ENCODE data around the gene MXD1.
"Not testable (repeated sequence)": the region's sequence is repeated elsewhere in the genome, so short reads cannot be mapped to it uniquely, and the experiment has no call there.

Gene MXD1

DNA sequence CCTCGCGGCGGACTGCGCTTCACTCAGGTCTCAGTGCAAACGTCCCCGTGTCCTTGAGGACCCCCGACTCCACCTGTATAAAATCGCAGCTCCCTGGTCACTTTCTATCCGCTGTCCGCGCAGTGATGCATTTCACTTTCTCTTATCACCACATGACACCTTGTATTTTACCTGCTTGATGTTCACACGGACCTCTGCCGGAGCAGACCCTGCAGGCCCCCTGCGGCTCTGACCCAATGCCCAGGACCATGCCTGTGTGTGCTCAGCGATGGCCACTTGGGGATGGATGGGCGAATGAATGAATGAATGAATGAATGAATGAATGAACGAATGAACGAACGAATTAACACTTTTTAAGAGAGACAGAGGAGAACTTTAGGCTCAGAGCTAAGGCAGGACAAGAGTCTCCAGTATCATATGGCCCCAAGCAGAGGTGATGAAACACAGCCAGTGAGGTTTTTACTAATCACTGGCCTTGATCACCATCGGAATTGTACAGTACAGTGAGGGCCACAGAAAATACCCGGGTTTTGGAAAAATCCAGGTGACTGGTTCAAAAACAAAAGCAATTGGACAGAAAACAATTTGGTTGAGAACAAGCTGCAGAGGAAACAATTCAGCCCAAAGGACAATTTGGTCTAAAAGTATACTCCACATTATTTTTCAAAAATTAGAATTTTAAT is 34.2 kb downstream of the MXD1 start:
- CTCF ChIA-PET, result no interaction called here
- H3K4me1 ChIP-seq (ENCODE audit: control insufficient read depth, insufficient read depth, low read length), result no peaks in the 10 kb centered on the region

DNA sequence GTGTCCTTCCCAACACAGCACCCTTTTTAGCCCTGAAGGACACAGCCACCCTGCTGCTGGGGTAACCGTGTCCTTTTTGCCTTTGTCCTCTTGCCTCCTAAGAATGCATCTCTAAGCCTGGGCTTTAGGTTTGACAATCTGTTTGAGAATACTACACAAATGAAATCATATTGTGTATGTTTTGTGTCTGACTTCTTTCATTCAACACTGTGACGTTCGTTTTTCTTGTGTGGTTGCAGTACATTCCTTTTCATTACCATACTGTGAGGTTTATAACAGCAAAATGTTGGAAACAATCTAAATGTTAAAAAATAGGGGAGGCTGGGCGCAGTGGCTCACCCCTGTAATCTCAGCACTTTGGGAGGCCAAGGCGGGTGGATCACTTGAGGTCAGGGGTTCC is 35.3 kb downstream of the MXD1 start:
- H3K4me3 ChIP-seq (ENCODE audit: low read depth, low read length), result no peak overlapping the region
- no peak for TF ChIP-seq HOXD13 (CRISPR knock-in tag; IDR thresholded peaks at IDR 0.05; ENCODE audit: borderline replicate concordance)
- CTCF ChIA-PET, result no interaction called here
- no peaks in the 10 kb centered on the region for H3K36me3 ChIP-seq (ENCODE audit: control insufficient read depth in 2 of 2, insufficient read depth in 1 of 2, low read length in 2 of 2)
- no peaks in the 10 kb centered on the region for H3K4me1 ChIP-seq (ENCODE audit: control insufficient read depth, insufficient read depth, low read length)
- no peaks in the 10 kb centered on the region for H3K9me3 ChIP-seq (ENCODE audit: control insufficient read depth, insufficient read depth, low read depth, low read length)
- H3K27ac ChIP-seq (ENCODE audit: extremely low read depth, low read depth, low read length), result no peak overlapping the region
- POLR2A ChIA-PET, result no interaction called here

More for the DNA sequence above, 34.2 kb downstream of the MXD1 start:
- H3K27ac ChIP-seq (ENCODE audit: extremely low read depth, low read depth, low read length), result no peak overlapping the region
- H3K36me3 ChIP-seq (ENCODE audit: control insufficient read depth in 2 of 2, insufficient read depth in 1 of 2, low read length in 2 of 2), result no peaks in the 10 kb centered on the region
- TF ChIP-seq HOXC10 (CRISPR knock-in tag; IDR thresholded peaks at IDR 0.05) (no peak), ZNF24 (tag by site-specific recombination; IDR thresholded peaks at IDR 0.05) (0 out of 2 replicates have a peak, but pooled peaks have one; percentile 44), ZNF658 (tag by site-specific recombination; IDR thresholded peaks at IDR 0.05) (no peak), ZNF37A (tag by site-specific recombination; IDR thresholded peaks at IDR 0.05) (no peak)
- no peaks in the 10 kb centered on the region for H3K9me3 ChIP-seq (ENCODE audit: control insufficient read depth, insufficient read depth, low read depth, low read length)
- POLR2A ChIA-PET, result no interaction called here
- H3K4me3 ChIP-seq (ENCODE audit: low read depth, low read length), result no peak overlapping the region

DNA sequence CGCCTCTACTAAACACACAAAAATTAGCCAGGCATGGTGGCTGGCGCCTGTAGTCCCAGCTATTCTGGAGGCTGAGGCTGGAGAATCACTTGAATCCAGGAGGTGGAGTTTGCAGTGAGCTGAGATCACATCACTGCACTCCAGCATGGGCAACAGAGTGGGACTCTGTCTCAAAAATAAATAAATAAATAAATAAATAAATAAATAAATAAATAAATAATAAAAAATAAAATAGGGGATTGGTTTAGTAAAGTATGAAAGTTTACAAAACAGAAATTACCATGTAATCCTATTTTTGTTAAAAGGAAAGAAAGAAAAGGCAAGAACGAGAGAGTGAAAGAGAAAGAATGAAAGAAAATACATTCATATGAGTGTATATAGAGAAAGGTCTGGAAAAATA is 35.8 kb downstream of the MXD1 start:
- CTCF ChIA-PET; H3K4me3 ChIP-seq (ENCODE audit: low read depth, low read length); POLR2A ChIA-PET; H3K36me3 ChIP-seq (ENCODE audit: control insufficient read depth in 2 of 2, insufficient read depth in 1 of 2, low read length in 2 of 2); H3K27ac ChIP-seq (ENCODE audit: extremely low read depth, low read depth, low read length); H3K9me3 ChIP-seq (ENCODE audit: control insufficient read depth, insufficient read depth, low read depth, low read length); H3K4me1 ChIP-seq (ENCODE audit: control insufficient read depth, insufficient read depth, low read length): not testable (repeated sequence)
- TF ChIP-seq, protein P1, sequence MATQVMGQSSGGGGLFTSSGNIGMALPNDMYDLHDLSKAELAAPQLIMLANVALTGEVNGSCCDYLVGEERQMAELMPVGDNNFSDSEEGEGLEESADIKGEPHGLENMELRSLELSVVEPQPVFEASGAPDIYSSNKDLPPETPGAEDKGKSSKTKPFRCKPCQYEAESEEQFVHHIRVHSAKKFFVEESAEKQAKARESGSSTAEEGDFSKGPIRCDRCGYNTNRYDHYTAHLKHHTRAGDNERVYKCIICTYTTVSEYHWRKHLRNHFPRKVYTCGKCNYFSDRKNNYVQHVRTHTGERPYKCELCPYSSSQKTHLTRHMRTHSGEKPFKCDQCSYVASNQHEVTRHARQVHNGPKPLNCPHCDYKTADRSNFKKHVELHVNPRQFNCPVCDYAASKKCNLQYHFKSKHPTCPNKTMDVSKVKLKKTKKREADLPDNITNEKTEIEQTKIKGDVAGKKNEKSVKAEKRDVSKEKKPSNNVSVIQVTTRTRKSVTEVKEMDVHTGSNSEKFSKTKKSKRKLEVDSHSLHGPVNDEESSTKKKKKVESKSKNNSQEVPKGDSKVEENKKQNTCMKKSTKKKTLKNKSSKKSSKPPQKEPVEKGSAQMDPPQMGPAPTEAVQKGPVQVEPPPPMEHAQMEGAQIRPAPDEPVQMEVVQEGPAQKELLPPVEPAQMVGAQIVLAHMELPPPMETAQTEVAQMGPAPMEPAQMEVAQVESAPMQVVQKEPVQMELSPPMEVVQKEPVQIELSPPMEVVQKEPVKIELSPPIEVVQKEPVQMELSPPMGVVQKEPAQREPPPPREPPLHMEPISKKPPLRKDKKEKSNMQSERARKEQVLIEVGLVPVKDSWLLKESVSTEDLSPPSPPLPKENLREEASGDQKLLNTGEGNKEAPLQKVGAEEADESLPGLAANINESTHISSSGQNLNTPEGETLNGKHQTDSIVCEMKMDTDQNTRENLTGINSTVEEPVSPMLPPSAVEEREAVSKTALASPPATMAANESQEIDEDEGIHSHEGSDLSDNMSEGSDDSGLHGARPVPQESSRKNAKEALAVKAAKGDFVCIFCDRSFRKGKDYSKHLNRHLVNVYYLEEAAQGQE (tag by site-specific recombination; IDR thresholded peaks at IDR 0.05), result peak; percentile 84
- TF ChIP-seq ZNF623 (tag by site-specific recombination; IDR thresholded peaks at IDR 0.05) (peak; percentile 86), ZNF558 (tag by site-specific recombination; IDR thresholded peaks at IDR 0.05) (peak; percentile 80), MZF1 (tag by site-specific recombination; IDR thresholded peaks at IDR 0.05; ENCODE audit: borderline replicate concordance) (peak; percentile 22; the same call in 1 of the 2 replicates), ZNF629 (tag by site-specific recombination; IDR thresholded peaks at IDR 0.05) (peak; percentile 66), ZNF555 (tag by site-specific recombination; conservative IDR thresholded peaks at IDR 0.05) (peak; percentile 98), ZNF404 (tag by site-specific recombination; IDR thresholded peaks at IDR 0.05) (0 out of 2 replicates have a peak, but pooled peaks have one; percentile 23), ZBTB21 (tag by site-specific recombination; IDR thresholded peaks at IDR 0.05) (peak; percentile 57), ZNF292 (tag by site-specific recombination; IDR thresholded peaks at IDR 0.05; ENCODE audit: borderline replicate concordance, low read depth) (0 out of 2 replicates have a peak, but pooled peaks have one; percentile 13), ZFP37 (tag by site-specific recombination; IDR thresholded peaks at IDR 0.05) (peak; percentile 67; the same call in 1 of the 2 replicates), ZXDB (tag by site-specific recombination; IDR thresholded peaks at IDR 0.05) (peak; percentile 80), ZNF366 (tag by site-specific recombination; conservative IDR thresholded peaks at IDR 0.05) (peak; percentile 39; the same call in 1 of the 2 replicates), GLI2 (tag by site-specific recombination; IDR thresholded peaks at IDR 0.05; ENCODE audit: borderline replicate concordance, low read depth) (peak; percentile 32; the same call in 1 of the 2 replicates), ZNF202 (tag by site-specific recombination; IDR thresholded peaks at IDR 0.05; ENCODE audit: borderline replicate concordance) (peak; percentile 54; the same call in 1 of the 2 replicates), ZNF394 (tag by site-specific recombination; IDR thresholded peaks at IDR 0.05; ENCODE audit: borderline replicate concordance) (peak; percentile 98), ZNF140 (tag by site-specific recombination; IDR thresholded peaks at IDR 0.05) (peak; percentile 59), ZNF433 (tag by site-specific recombination; IDR thresholded peaks at IDR 0.05; ENCODE audit: low read depth) (peak; percentile 83)
- TF ChIP-seq, protein P2, sequence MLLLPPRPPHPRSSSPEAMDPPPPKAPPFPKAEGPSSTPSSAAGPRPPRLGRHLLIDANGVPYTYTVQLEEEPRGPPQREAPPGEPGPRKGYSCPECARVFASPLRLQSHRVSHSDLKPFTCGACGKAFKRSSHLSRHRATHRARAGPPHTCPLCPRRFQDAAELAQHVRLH (tag by site-specific recombination; IDR thresholded peaks at IDR 0.05), result peak; percentile 76; the same call in 1 of the 2 replicates
- TF ChIP-seq, protein P3, sequence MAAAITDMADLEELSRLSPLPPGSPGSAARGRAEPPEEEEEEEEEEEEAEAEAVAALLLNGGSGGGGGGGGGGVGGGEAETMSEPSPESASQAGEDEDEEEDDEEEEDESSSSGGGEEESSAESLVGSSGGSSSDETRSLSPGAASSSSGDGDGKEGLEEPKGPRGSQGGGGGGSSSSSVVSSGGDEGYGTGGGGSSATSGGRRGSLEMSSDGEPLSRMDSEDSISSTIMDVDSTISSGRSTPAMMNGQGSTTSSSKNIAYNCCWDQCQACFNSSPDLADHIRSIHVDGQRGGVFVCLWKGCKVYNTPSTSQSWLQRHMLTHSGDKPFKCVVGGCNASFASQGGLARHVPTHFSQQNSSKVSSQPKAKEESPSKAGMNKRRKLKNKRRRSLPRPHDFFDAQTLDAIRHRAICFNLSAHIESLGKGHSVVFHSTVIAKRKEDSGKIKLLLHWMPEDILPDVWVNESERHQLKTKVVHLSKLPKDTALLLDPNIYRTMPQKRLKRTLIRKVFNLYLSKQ (tag by site-specific recombination; IDR thresholded peaks at IDR 0.05; ENCODE audit: borderline replicate concordance), result 0 out of 2 replicates have a peak, but pooled peaks have one; percentile 25
